ENCODE results near the gene SUPT3H. TPM values are rescaled to one million over a fixed set of nuclear protein-coding genes. Genes with fewer than 3 reads are reported as not detected.

The SUPT3H gene
- total RNA-seq, 1 donor from 2014 or later: 16.0 TPM

DNA sequence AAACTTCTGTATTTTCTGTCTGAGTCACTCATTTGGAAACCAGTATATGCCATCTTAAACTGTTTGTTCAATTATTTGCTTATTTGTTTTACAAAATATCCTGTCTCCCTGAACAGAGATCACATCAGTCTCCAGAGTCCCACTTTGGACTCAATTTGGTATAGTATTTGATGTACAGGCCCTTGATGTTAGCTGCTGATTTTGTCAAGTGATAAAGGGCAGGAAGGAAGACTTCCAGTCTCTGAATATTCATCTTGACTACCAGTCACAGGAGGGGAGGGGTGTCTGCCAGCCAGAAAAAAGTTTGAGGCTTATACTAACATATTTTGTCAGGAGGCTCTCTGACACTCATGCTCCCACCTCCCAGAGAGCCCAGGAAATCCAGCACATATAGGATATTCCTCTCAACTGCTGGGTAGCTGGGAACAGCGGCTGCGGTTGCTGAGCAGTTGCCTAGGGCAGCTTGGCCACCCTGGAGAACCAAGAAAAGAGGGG is 426.4 kb downstream of the SUPT3H start:
- H3K27me3 Mint-ChIP-seq (ENCODE audit: unreplicated experiment): no peaks in the 10 kb centered on the region
- peaks cover 1% of the 10 kb centered on the region for H3K9me3 Mint-ChIP-seq (ENCODE audit: unreplicated experiment)
- H3K4me1 Mint-ChIP-seq (ENCODE audit: low read depth, unreplicated experiment): no peaks in the 10 kb centered on the region
- H3K36me3 Mint-ChIP-seq (ENCODE audit: unreplicated experiment): no peaks in the 10 kb centered on the region
- TF ChIP-seq, protein P1, sequence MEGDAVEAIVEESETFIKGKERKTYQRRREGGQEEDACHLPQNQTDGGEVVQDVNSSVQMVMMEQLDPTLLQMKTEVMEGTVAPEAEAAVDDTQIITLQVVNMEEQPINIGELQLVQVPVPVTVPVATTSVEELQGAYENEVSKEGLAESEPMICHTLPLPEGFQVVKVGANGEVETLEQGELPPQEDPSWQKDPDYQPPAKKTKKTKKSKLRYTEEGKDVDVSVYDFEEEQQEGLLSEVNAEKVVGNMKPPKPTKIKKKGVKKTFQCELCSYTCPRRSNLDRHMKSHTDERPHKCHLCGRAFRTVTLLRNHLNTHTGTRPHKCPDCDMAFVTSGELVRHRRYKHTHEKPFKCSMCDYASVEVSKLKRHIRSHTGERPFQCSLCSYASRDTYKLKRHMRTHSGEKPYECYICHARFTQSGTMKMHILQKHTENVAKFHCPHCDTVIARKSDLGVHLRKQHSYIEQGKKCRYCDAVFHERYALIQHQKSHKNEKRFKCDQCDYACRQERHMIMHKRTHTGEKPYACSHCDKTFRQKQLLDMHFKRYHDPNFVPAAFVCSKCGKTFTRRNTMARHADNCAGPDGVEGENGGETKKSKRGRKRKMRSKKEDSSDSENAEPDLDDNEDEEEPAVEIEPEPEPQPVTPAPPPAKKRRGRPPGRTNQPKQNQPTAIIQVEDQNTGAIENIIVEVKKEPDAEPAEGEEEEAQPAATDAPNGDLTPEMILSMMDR (IDR thresholded peaks at IDR 0.05; ENCODE audit: partially characterized antibody, unreplicated experiment): no peak
- H3K27ac Mint-ChIP-seq (ENCODE audit: unreplicated experiment): no peak overlapping the region
- DNase-seq: no peak
- no peak overlapping the region for H3K4me3 Mint-ChIP-seq (ENCODE audit: unreplicated experiment)

DNA sequence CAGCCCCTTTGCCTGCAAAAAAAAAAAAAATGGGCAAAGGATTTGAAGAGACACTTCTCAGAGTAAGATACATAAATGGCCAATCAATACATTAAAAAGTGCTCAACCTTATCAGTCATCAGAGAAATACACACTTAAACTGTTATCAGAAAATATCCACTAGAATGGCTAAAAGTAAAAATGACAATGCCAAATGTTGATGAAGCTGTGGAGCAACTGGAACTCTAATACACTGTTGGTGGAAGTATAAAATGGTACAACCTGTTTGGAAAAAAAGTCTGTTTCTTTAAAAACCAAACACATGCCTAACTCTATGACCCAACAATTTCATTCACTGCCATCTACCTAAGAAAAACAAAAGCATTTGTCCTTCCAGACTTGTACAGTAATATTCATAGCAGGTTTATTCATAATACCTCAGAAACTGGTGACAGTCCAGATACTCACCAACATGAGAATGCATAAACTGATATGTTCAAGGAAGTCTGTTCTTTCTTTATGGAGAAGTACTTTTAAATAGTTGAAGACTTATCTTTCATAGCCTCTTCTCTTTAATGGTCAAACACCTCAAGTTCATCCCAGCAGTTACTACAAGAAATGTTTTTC is 428.0 kb downstream of the SUPT3H start:
- Mint-ChIP-seq H3K27ac (ENCODE audit: unreplicated experiment) (no peak overlapping the region), H3K9me3 (ENCODE audit: unreplicated experiment) (peaks cover 4% of the 10 kb centered on the region), H3K4me3 (ENCODE audit: unreplicated experiment) (no peak overlapping the region), H3K36me3 (ENCODE audit: unreplicated experiment) (peaks cover 7% of the 10 kb centered on the region), H3K4me1 (ENCODE audit: low read depth, unreplicated experiment) (no peaks in the 10 kb centered on the region), H3K27me3 (ENCODE audit: unreplicated experiment) (no peaks in the 10 kb centered on the region)
- TF ChIP-seq, protein P1 (IDR thresholded peaks at IDR 0.05; ENCODE audit: partially characterized antibody, unreplicated experiment): no peak
- no peak for DNase-seq

DNA sequence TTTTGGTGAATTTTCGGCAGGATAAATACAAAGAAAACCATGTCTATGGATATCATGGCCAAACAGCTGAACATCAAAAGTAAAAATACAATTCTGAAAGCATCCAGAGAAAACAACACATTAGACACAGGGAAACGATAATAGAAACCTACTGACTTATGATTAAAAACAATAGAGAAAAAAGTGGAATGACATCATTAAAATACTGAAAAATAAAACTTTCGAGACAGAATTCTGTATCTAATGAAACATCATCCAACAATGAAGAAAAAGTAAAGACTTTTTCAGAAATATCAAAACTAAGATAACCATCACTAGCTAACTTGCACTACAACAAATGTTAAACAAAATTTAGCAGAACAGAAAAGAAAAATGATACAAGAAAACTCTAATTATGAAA is 434.2 kb downstream of the SUPT3H start:
- Mint-ChIP-seq H3K4me3 (ENCODE audit: unreplicated experiment) (no peak overlapping the region), H3K9me3 (ENCODE audit: unreplicated experiment) (peaks cover 4% of the 10 kb centered on the region), H3K27ac (ENCODE audit: unreplicated experiment) (no peak overlapping the region), H3K4me1 (ENCODE audit: low read depth, unreplicated experiment) (no peaks in the 10 kb centered on the region), H3K36me3 (ENCODE audit: unreplicated experiment) (peaks cover 7% of the 10 kb centered on the region), H3K27me3 (ENCODE audit: unreplicated experiment) (no peaks in the 10 kb centered on the region)
- no peak for DNase-seq
- TF ChIP-seq, protein P1 (IDR thresholded peaks at IDR 0.05; ENCODE audit: partially characterized antibody, unreplicated experiment): no peak

DNA sequence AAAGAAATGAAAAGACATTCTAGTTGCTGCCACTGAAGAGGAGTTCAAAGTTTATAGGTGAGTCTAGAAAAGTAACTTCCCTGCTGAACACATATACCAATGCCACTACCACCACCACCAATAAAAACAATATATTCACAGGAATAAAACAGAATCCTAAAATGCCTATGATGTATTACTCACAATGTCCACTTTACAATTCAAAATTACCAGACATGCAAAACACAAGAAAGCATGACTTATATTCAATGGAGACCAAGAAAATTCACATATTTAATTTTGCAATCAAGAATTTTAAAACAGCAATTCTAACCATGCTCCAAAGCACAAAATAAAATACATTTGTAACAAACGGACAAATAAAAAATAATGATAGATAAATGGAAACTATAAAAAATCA is 434.9 kb downstream of the SUPT3H start:
- Mint-ChIP-seq H3K9me3 (ENCODE audit: unreplicated experiment) (peaks cover 4% of the 10 kb centered on the region), H3K4me1 (ENCODE audit: low read depth, unreplicated experiment) (no peaks in the 10 kb centered on the region), H3K4me3 (ENCODE audit: unreplicated experiment) (no peak overlapping the region), H3K27me3 (ENCODE audit: unreplicated experiment) (no peaks in the 10 kb centered on the region), H3K36me3 (ENCODE audit: unreplicated experiment) (peaks cover 7% of the 10 kb centered on the region), H3K27ac (ENCODE audit: unreplicated experiment) (no peak overlapping the region)
- DNase-seq: no peak
- TF ChIP-seq, protein P1 (IDR thresholded peaks at IDR 0.05; ENCODE audit: partially characterized antibody, unreplicated experiment): no peak

DNA sequence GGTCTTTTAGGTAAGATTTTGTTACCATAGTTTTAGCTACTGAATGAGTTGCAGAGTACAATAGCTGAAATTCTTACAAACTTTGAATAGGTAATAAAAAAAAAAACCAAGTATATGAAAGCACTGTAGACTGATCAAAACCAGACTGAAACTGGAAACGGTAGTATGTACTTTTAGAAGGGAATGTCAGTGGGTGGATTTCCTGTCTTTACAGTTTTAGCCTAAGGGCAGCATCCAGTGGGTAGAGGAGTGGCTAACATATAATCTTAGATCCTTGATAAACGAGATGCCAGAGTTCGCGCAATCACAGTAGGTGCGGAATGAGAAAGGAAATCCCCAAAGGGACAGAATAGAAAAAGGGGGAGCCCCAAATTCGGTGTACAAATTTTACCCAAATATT is 435.5 kb downstream of the SUPT3H start:
- peaks cover 7% of the 10 kb centered on the region for H3K36me3 Mint-ChIP-seq (ENCODE audit: unreplicated experiment)
- TF ChIP-seq, protein P1 (IDR thresholded peaks at IDR 0.05; ENCODE audit: partially characterized antibody, unreplicated experiment): no peak
- no peaks in the 10 kb centered on the region for H3K27me3 Mint-ChIP-seq (ENCODE audit: unreplicated experiment)
- no peaks in the 10 kb centered on the region for H3K4me1 Mint-ChIP-seq (ENCODE audit: low read depth, unreplicated experiment)
- no peak overlapping the region for H3K27ac Mint-ChIP-seq (ENCODE audit: unreplicated experiment)
- no peak overlapping the region for H3K4me3 Mint-ChIP-seq (ENCODE audit: unreplicated experiment)
- H3K9me3 Mint-ChIP-seq (ENCODE audit: unreplicated experiment): peaks cover 4% of the 10 kb centered on the region
- no peak for DNase-seq
